ENCODE data around the gene C10orf95.

Gene C10orf95

GRCh38 chr10:102426803-102427287 is 24.5 kb downstream of the C10orf95 start:
- Mint-ChIP-seq H3K9me3 (no peaks in the 10 kb centered on the region), H3K27ac (no peak overlapping the region), H3K4me1 (peaks cover 5% of the 10 kb centered on the region), H3K27me3 (ENCODE audit: low read depth) (peaks cover 3% of the 10 kb centered on the region), H3K36me3 (ENCODE audit: low read depth) (peaks cover 6% of the 10 kb centered on the region), H3K4me3 (peak overlapping the region in 1 of 3 experiments; percentile 2)
- no peak for TF ChIP-seq CTCF (IDR thresholded peaks at IDR 0.05; ENCODE audit: unreplicated experiment in 3 of 3)

GRCh38 chr10:102425444-102425843 is 25.9 kb downstream of the C10orf95 start:
- H3K36me3 Mint-ChIP-seq (ENCODE audit: low read depth): peaks cover 6% of the 10 kb centered on the region
- H3K27ac Mint-ChIP-seq: no peak overlapping the region
- peaks cover 7% of the 10 kb centered on the region for H3K4me1 Mint-ChIP-seq
- no peak for TF ChIP-seq CTCF (IDR thresholded peaks at IDR 0.05; ENCODE audit: unreplicated experiment in 3 of 3)
- no peak overlapping the region for H3K4me3 Mint-ChIP-seq
- no peaks in the 10 kb centered on the region for H3K9me3 Mint-ChIP-seq
- peaks cover 3% of the 10 kb centered on the region for H3K27me3 Mint-ChIP-seq (ENCODE audit: low read depth)

- Mint-ChIP-seq H3K9me3 (no peaks in the 10 kb centered on the region), H3K36me3 (ENCODE audit: low read depth) (peaks cover 6% of the 10 kb centered on the region), H3K4me3 (no peak overlapping the region), H3K27me3 (ENCODE audit: low read depth) (peaks cover 7% of the 10 kb centered on the region), H3K27ac (no peak overlapping the region), H3K4me1 (peaks cover 9% of the 10 kb centered on the region)
- no peak for TF ChIP-seq CTCF (IDR thresholded peaks at IDR 0.05; ENCODE audit: unreplicated experiment in 3 of 3)
Observed at GRCh38 chr10:102424916-102425315, 26.4 kb downstream of the C10orf95 start.

- Mint-ChIP-seq H3K9me3 (no peaks in the 10 kb centered on the region), H3K4me1 (peaks cover 11% of the 10 kb centered on the region), H3K27me3 (ENCODE audit: low read depth) (peaks cover 9% of the 10 kb centered on the region), H3K4me3 (peak overlapping the region; percentile 23 to 43 (median 32)), H3K36me3 (ENCODE audit: low read depth) (peaks cover 6% of the 10 kb centered on the region), H3K27ac (no peak overlapping the region)
- no peak for TF ChIP-seq CTCF (IDR thresholded peaks at IDR 0.05; ENCODE audit: unreplicated experiment in 3 of 3)
Observed at GRCh38 chr10:102424145-102424544, 27.2 kb downstream of the C10orf95 start.

- H3K36me3 Mint-ChIP-seq (ENCODE audit: low read depth): peaks cover 6% of the 10 kb centered on the region
- peaks cover 13% of the 10 kb centered on the region for H3K4me1 Mint-ChIP-seq
- peak overlapping the region; percentile 62 to 76 (median 67) for H3K4me3 Mint-ChIP-seq
- no peaks in the 10 kb centered on the region for H3K9me3 Mint-ChIP-seq
- H3K27ac Mint-ChIP-seq: no peak overlapping the region
- TF ChIP-seq CTCF (IDR thresholded peaks at IDR 0.05; ENCODE audit: unreplicated experiment in 3 of 3): no peak
- H3K27me3 Mint-ChIP-seq (ENCODE audit: low read depth): peaks cover 13% of the 10 kb centered on the region
Observed at GRCh38 chr10:102423372-102423968, 27.9 kb downstream of the C10orf95 start.

GRCh38 chr10:102422545-102423129 is 28.7 kb downstream of the C10orf95 start:
- Mint-ChIP-seq H3K27me3 (ENCODE audit: low read depth) (peaks cover 21% of the 10 kb centered on the region), H3K27ac (no peak overlapping the region), H3K4me3 (peak overlapping the region; percentile 81 to 95 (median 83)), H3K36me3 (ENCODE audit: low read depth) (peaks cover 6% of the 10 kb centered on the region), H3K4me1 (peaks cover 13% of the 10 kb centered on the region), H3K9me3 (no peaks in the 10 kb centered on the region)
- TF ChIP-seq CTCF (IDR thresholded peaks at IDR 0.05; ENCODE audit: unreplicated experiment in 3 of 3): peak; percentile 70 to 75 (median 73)

Measured in nephron (organoid).